HG03520 (cell line): ENCODE results near the gene PWP2.
"Not testable (repeated sequence)": the region's sequence is repeated elsewhere in the genome, so short reads cannot be mapped to it uniquely, and the experiment has no call there.

ENCODE experiments used
- ATAC-seq: cut with Tn5 transposase; IDR thresholded peaks from one replicate; pipeline ENCODE4 v1.9.1; 2021; ENCODE audit warnings: mild to moderate bottlenecking, moderate library complexity; ENCODE audit not compliant: unreplicated experiment

Gene PWP2

DNA sequence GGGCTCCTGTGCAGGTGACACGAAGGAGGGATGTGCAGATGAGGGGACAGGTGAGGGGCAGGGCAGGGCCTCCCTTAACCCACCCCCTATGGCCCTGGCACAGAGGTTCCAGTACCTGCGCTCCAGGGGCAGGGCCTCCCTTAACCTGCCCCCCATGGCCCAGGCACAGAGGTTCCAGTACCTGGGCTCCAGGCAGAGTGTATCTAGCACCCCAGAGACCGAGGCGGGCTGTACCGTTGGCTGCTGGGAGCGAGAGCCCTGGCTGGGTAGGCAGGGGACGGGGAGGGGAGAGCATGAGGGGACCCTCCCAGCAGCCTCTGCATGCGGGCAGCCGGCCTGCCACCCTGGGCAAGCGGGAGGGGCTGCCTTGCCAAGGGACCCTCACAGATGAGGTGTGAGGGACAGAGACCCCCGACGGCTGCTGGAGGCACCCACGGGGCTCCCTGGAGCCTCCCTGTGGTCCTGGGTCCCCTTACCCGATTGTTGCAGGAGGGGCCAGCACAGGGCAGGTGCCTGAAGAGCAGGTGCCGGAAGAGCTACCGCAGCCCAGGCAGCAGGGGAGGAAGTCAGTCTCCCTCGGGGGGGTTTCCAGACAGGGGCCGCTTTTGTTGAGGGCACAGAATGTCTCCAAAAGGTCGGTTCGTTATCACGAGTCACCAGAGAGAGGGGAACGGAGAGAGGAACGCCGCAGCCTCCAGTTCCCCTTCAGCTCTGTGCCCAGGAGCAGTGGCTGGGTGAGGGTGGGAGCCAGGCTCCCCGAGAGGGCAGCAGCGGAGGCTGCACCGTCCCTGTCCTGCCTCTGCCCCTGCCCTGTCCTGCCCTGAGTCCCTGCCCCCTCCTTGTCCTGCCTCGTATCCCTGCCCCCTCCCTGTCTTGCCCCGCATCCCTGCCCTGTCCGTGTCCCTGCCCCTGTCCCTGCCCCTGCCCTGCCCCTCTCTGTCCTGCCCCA lies 52.4 kb downstream of the PWP2 start:
- ATAC-seq, result not testable (repeated sequence)

DNA sequence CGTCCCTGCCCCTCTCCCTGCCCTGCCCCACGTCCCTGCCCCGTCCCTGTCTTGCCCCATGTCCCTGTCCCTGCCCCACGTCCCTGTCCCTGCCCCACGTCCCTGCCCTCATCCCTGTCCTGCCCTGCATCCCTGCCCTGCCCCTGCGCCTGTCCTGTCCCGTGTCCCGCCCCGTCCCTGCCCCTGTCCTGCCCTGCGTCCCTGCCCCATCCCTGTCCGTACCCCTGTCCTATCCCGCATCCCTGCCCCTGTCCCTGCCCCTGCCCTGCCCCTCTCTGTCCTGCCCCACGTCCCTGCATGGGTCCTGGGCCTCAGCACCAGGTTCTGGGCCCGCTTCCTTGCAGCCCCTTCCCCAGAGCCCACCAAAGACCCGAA lies 53.1 kb downstream of the PWP2 start:
- not testable (repeated sequence) for ATAC-seq

DNA sequence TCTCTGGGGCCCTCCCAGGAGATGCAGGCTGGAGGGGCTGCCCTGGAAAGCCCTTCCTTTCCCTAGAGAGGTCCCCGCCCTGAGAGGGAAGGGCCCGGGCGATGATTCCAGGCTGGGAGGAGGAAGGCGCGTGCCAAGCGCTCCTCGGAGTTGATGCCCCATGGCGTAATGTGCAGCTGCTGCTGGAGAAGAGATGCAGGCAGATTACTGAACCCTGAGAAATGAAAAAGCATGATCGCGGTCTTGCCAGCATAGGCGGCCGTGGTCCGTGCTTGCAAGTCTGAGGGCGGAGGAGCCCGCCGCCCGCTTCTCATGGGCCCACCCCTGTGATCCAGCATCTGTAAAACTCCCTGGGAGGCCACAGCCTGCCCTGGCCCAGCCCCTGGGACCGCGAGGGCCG lies 53.6 kb downstream of the PWP2 start:
- not testable (repeated sequence) for ATAC-seq

DNA sequence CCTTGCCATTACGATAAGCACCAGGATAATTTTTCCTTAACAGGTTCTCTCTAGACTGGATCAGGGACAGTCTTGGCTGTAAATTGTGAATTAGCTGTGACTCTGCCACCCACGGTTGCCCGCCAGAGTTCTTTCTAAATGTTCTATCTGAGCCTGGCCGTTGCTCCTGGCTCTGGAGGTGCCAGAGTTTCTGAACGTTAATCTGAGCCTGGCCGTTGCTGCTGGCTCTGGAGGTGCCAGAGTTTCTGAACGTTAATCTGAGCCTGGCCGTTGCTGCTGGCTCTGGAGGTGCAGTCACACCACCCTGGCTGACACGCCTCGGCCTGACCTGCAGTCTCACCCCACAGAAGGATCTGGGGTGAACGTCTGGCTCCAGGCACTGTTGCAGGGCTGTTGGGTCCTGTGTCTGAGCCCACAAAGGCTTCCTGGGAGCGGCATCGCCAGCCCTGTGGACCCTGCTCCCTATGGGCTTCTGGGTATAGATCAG lies 56.0 kb downstream of the PWP2 start:
- ATAC-seq, result not testable (repeated sequence)

DNA sequence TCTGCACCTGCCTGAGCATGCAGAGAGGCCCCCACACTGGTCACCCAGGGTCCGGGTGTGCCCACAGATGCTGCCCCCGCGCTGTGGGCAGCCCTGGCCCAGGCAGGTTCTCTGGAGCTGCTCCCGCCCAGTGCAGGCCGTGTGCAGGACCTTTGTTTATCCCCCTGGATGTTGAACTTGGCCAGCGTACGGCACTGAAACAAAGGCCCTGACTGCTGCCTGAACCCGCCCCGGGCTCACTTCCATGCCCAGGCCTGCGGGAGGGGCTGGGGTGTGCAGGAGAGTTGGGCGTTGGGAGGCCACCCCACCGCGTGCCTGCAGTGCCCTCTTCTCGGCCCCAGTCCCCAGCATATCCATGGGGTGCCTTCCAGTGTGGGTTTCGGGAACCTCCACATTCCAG lies 58.7 kb downstream of the PWP2 start:
- not testable (repeated sequence) for ATAC-seq

DNA sequence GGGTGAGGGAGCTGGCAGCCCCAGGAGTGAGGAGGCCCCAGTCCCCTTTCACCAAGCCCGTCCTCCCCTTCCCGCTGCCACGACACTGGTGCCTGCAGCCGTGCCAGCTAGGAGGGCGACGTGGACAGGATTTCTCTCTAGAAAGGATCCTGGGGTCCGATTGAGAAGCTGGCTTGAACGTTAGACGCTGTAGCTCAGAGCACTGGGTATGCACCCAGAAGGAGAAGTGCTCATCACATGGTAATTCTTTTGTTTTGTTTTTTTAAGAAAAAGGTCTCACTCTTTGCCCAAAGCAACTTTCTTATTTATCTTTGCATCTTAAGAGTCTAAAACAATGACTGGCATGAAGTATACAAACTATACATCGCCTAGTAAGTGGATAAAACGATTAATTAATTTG lies 60.3 kb downstream of the PWP2 start:
- not testable (repeated sequence) for ATAC-seq

DNA sequence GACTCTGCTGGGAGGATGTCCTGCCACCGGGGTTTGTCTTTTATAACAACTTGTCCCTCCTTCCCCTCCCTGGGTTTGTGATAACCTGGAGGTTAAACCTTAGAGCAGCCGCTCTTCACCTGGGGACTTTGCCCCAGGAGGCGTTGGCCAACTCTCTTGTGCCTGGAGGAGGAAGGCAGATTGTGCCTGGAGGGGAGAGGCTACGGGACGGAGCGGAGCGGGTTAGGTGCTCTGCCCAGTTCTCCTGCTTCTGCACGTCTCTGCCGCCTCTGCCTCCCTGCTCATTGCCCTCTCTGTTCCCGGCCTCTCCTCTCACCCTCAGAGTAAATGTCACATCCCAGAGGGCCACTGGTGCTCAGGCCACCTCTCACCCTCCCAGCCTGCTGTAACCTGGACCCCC lies 63.1 kb downstream of the PWP2 start:
- not testable (repeated sequence) for ATAC-seq

DNA sequence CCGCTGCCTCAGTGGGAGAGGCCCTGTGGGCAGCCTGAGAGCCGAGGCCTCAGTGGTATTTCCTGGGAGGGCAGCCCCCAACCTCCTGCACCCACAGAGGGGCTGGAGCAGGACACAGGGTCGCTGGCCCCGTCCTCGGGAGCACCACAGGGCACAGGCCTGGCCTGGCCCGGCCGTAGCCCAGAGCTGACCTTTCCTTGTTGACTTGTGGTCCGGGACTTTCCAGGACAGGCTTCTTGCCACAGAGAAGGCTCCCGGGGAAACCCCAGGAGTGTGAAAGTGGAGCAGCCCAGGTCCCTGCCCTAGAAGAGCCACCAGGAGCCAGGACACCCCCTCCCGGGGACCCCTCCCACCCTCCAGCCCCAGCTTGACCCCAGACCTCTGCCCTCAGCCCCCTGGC lies 63.7 kb downstream of the PWP2 start:
- not testable (repeated sequence) for ATAC-seq

DNA sequence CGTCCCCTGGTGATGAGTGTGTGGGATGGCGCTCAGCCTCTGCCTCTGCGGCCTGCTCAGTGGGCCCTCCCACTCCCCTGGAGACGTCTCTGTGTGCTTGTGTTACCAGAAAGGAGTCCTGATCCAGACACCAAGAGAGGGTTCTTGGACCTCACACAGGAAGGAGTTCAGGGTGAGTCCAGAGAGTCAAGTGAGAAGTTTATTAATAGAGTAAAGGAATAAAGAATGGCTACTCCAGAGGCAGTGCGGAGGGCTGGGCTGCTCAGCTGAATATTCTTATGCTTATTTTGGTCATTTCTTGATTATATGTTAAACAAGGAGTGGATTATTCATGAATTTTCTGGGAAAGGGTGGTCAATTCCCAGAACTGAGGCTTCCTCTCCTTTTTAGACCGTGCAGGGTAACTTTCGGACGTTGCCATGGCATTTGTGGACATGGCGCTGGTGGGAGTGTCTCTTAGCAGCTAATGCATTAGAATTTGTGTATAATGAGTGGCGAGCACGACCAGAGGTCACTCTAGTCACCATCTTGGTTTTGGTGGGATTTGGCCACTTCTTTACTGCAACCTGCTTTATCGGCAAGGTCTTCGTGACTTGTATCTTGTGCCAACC lies 64.9 kb downstream of the PWP2 start:
- not testable (repeated sequence) for ATAC-seq

DNA sequence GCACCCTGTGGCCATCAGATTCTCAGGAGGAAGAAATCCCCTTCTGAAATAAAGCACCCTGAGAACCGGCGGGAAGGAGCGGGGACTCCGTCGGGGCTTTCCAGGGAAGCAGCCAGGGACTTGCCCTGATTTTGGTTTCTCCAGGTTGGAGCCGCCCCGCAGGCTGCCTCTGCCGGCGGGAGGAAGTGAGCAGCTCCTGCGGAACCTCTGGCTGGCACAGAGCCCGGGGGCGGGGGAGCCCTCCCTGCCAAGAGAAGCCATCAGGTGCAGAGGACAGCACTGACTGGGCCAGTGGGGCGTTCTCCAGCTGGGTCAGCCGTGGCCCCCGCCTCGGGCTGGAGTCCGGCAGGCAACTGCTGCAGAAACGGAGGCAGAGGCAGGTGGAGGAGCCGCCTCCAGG lies 65.5 kb downstream of the PWP2 start:
- not testable (repeated sequence) for ATAC-seq

DNA sequence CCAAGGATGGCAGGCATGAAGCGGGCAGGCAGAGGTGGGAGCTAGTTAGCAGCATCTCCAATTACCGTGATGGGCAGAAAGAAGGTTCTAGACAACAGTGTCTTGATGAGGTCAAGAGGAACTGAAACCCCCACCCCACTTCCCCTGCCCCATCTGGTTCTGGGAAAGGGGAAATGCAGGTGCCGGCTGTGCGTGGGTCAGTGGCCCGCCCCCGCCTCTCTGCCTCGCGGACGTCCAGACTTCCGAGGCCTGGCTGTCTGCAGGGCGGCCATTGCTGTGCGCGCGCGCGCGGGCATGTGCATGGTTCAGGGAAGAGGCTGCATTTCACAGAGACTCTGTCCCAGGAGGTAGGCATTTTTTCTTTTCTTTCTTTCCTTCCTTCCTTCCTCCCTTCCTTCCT lies 68.0 kb downstream of the PWP2 start:
- ATAC-seq, result not testable (repeated sequence)

DNA sequence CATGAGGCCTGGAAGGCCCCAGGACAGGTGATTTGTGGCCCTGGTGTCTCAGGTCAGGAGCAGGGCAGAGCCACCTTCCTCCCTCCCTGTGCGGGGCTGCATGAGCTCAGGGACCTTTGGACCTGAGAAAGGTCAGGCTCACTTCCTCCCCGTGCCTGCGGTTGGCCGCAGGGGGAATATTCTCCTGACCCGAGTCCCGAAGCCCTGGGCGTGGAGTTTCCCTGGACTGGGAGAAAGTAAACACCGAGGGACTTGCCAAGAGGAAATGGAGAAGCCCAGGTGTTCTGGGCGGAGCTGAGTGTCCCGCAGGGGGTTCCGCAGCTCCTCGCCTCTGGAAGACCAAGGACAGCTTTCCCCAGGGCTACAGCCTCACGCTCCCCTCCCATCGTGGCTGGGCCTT lies 68.9 kb downstream of the PWP2 start:
- ATAC-seq, result not testable (repeated sequence)
